Natural killer cell (primary cell): ENCODE data around the gene RCN2. TPM values are rescaled to one million over a fixed set of nuclear protein-coding genes. Genes with fewer than 3 reads are reported as not detected.

Experiments
- ATAC-seq, 3 donors: fragments of 150-1000 bp in 2 of 3; fragments of 200-7000 bp in 1 of 3; cut with Tn5 transposase; 1 replicate in 1 of 3; 2 replicates in 2 of 3; pipeline ENCODE4 v1.10.0; 2021; ENCODE audit warnings: mild to moderate bottlenecking in 2 of 3, moderate library complexity in 2 of 3
- DNase-seq, 2 donors: peaks; one replicate each; pipeline versions ENCODE4 v3.0.0 to v3.0.0-alpha.2; 2013 to 2021; ENCODE audit warnings: mixed read lengths in 1 of 2
- H3K27ac ChIP-seq: one replicate; pipeline ENCODE4 v1.5.1; 2013; ENCODE audit warnings: mild to moderate bottlenecking, low read length
- H3K27me3 ChIP-seq: one replicate; pipeline ENCODE4 v1.6.1; 2013; ENCODE audit warnings: low read length; ENCODE audit not compliant: control insufficient read depth, insufficient read depth
- H3K36me3 ChIP-seq: one replicate; pipeline ENCODE4 v1.6.1; 2013; ENCODE audit warnings: low read length; ENCODE audit not compliant: control insufficient read depth, insufficient read depth
- H3K4me1 ChIP-seq: one replicate; pipeline ENCODE4 v1.6.1; 2013; ENCODE audit warnings: low read length; ENCODE audit not compliant: control insufficient read depth, insufficient read depth
- H3K4me3 ChIP-seq: one replicate; pipeline ENCODE4 v1.5.1; 2013; ENCODE audit warnings: low read length
- H3K9me3 ChIP-seq: one replicate; pipeline ENCODE4 v1.6.1; 2013; ENCODE audit warnings: low read length; ENCODE audit not compliant: control insufficient read depth, insufficient read depth
- H3K27ac Mint-ChIP-seq, 2 donors: one replicate each; pipeline ENCODE4 v1.8.0; 2022; ENCODE audit warnings: mild to moderate bottlenecking in 2 of 2, mixed read lengths in 2 of 2, moderate library complexity in 1 of 2
- H3K27me3 Mint-ChIP-seq, 2 donors: one replicate each; pipeline ENCODE4 v1.8.0; 2022; ENCODE audit warnings: low read depth in 2 of 2, mixed read lengths in 2 of 2
- H3K36me3 Mint-ChIP-seq: one replicate; pipeline ENCODE4 v1.8.0; 2022; ENCODE audit warnings: mixed read lengths
- H3K4me1 Mint-ChIP-seq, 2 donors: one replicate each; pipeline ENCODE4 v1.8.0; 2022; ENCODE audit warnings: mixed read lengths in 2 of 2
- H3K4me3 Mint-ChIP-seq: one replicate; pipeline ENCODE4 v1.8.0; 2022; ENCODE audit warnings: mild to moderate bottlenecking, moderate library complexity, mixed read lengths
- H3K9me3 Mint-ChIP-seq, 2 donors: one replicate each; pipeline ENCODE4 v1.8.0; 2022; ENCODE audit warnings: mixed read lengths in 2 of 2
- WGBS: methylation state at CpG from one replicate; pipeline ENCODE4 v1.1.7; 2013; ENCODE audit warnings: missing lambda C conversion rate; ENCODE audit not compliant: insufficient coverage; 5-methylcytosine and 5-hydroxymethylcytosine counted together
- intact Hi-C: fragments of 100-400 bp; cut with micrococcal nuclease; formaldehyde crosslinking; loops from one replicate; pipeline ENCODE4 v1.14.2; 2022
- total RNA-seq, 4 donors: library from RNA; stranded (reverse); fragments of 120-200 nt in 1 of 4; gene quantifications; one replicate each; pipeline versions ENCODE4 v1.2.3 to v1.2.4, GENCODE V29; 2013 to 2022
- TF ChIP-seq, protein P1 (sequence below): fragments of 200-600 bp; IDR thresholded peaks from one replicate; pipeline ENCODE4 v1.8.0; 2022; ENCODE audit warnings: antibody characterized with exemption

Gene RCN2
- total RNA-seq, 3 donors from 2014 or later (not counting 1 experiment from before 2014, with no cell fraction given) = 24.1 to 30.0 (median 25.0) TPM

DNA sequence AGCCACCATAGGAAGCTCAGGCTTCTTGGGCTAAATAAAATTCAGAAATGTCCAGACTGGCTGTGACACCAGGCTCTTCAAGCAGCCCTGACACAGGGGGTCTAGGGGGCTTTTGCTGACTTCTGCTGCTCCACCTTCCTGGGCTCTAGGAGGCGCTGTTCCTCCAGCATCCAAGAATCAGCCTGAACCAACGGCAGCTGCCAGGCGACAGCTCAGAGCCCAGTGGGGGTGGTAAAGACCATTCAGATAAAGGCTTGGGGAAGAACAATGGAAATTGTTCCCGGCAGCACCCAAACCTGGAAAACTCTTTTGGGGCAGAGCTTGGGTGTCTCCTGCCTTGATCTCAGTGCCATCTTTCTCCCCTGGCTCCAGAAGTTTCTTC, 41.8 kb downstream of the RCN2 start:
- Histone ChIP-seq H3K4me1 (peaks cover 23% of the 10 kb centered on the region), H3K9me3 (no peaks in the 10 kb centered on the region), H3K27ac (no peak overlapping the region), H3K4me3 (no peak overlapping the region), H3K27me3 (no peaks in the 10 kb centered on the region), H3K36me3 (no peaks in the 10 kb centered on the region)
- 3% methylated on average over 4 of the region's 4 CpGs for WGBS
- TF ChIP-seq, protein P1, sequence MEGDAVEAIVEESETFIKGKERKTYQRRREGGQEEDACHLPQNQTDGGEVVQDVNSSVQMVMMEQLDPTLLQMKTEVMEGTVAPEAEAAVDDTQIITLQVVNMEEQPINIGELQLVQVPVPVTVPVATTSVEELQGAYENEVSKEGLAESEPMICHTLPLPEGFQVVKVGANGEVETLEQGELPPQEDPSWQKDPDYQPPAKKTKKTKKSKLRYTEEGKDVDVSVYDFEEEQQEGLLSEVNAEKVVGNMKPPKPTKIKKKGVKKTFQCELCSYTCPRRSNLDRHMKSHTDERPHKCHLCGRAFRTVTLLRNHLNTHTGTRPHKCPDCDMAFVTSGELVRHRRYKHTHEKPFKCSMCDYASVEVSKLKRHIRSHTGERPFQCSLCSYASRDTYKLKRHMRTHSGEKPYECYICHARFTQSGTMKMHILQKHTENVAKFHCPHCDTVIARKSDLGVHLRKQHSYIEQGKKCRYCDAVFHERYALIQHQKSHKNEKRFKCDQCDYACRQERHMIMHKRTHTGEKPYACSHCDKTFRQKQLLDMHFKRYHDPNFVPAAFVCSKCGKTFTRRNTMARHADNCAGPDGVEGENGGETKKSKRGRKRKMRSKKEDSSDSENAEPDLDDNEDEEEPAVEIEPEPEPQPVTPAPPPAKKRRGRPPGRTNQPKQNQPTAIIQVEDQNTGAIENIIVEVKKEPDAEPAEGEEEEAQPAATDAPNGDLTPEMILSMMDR = peak; percentile 82
- no peak overlapping the region for H3K4me3 Mint-ChIP-seq
- H3K27ac Mint-ChIP-seq = no peak overlapping the region
- intact Hi-C loops = loop anchor here (1.0 to 5.0 kb wide), 5 partner anchors 49 to 569 kb away; partner anchors contain the start of gene TSPAN3
- DNase-seq (peak; percentile 66 to 86), ATAC-seq (peak; percentile 68 to 82 (median 81))
- no peaks in the 10 kb centered on the region for H3K27me3 Mint-ChIP-seq
- H3K9me3 Mint-ChIP-seq = no peaks in the 10 kb centered on the region
- H3K36me3 Mint-ChIP-seq = no peaks in the 10 kb centered on the region
- H3K4me1 Mint-ChIP-seq = peaks cover 19 to 38% of the 10 kb centered on the region in 2 donors

DNA sequence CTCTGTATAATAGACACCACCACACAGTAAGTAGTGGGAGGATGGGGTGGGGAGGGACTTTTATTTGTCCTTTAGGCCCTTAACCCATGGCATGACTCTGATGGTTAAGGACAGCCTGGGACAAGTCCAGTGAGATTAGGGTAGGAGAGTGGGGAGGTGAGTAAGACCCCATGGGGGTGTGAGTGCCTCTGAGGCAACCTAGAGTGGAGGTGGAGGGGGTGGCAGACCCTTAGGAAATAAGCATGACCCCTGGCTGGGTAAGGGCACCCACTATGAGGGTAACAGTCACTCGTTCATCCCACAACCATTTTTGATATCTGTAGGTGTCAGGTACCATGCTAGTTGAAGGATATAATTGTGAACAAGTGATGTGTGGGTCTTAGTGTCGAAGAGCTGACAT, 42.4 kb downstream of the RCN2 start:
- 87% methylated on average over 2 of the region's 2 CpGs for WGBS
- ATAC-seq (no peak), DNase-seq (no peak)
- Histone ChIP-seq H3K4me3 (no peak overlapping the region), H3K27ac (no peak overlapping the region), H3K27me3 (no peaks in the 10 kb centered on the region), H3K4me1 (peaks cover 23% of the 10 kb centered on the region), H3K36me3 (no peaks in the 10 kb centered on the region), H3K9me3 (no peaks in the 10 kb centered on the region)
- Mint-ChIP-seq H3K9me3 (no peaks in the 10 kb centered on the region), H3K27ac (no peak overlapping the region), H3K36me3 (no peaks in the 10 kb centered on the region), H3K4me3 (no peak overlapping the region), H3K4me1 (peaks cover 21 to 38% of the 10 kb centered on the region in 2 donors), H3K27me3 (no peaks in the 10 kb centered on the region)
- TF ChIP-seq, protein P1 = no peak
- intact Hi-C loops = loop anchor here (1.0 to 5.0 kb wide), 5 partner anchors 48 to 568 kb away; partner anchors contain the start of gene TSPAN3

DNA sequence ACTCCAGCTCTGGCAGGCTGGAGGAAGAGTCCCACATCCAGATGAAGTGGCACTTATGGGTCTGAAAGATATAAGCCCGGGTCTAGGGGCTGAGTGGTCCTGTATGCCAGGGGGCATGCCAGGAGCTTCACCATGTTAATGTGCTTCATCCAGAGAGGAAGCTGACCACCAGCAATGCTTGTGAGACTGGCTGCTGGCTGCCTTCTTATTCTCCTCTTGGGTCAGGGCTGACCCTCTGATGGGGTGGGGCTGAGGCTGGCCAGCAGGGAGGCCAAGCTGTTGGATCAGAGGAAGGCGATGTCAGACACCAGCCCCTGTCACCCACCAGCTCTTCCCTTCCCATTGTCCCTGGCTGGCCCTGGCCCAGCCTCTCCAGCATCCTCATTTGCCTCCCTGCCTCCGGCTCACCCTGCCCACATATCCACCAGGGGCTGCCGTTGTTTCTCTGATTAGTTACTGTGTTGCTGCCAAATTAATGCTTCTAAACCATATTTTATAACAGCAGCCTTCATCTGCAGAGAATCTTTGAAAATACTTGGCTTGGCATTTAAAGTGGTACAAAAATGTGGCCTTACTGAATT, 43.0 kb downstream of the RCN2 start:
- Histone ChIP-seq H3K36me3 (no peaks in the 10 kb centered on the region), H3K4me3 (no peak overlapping the region), H3K27ac (no peak overlapping the region), H3K9me3 (no peaks in the 10 kb centered on the region), H3K4me1 (peaks cover 23% of the 10 kb centered on the region), H3K27me3 (no peaks in the 10 kb centered on the region)
- no peaks in the 10 kb centered on the region for H3K9me3 Mint-ChIP-seq
- no peaks in the 10 kb centered on the region for H3K36me3 Mint-ChIP-seq
- no peak overlapping the region for H3K27ac Mint-ChIP-seq
- intact Hi-C loops = loop anchor here (5.0 kb wide), 3 partner anchors 48 to 568 kb away; partner anchors contain the start of gene TSPAN3
- TF ChIP-seq, protein P1 = no peak
- WGBS = 90% methylated on average over 4 of the region's 4 CpGs
- DNase-seq (no peak), ATAC-seq (no peak)
- H3K4me1 Mint-ChIP-seq = peaks cover 21 to 38% of the 10 kb centered on the region in 2 donors
- no peak overlapping the region for H3K4me3 Mint-ChIP-seq
- H3K27me3 Mint-ChIP-seq = no peaks in the 10 kb centered on the region

DNA sequence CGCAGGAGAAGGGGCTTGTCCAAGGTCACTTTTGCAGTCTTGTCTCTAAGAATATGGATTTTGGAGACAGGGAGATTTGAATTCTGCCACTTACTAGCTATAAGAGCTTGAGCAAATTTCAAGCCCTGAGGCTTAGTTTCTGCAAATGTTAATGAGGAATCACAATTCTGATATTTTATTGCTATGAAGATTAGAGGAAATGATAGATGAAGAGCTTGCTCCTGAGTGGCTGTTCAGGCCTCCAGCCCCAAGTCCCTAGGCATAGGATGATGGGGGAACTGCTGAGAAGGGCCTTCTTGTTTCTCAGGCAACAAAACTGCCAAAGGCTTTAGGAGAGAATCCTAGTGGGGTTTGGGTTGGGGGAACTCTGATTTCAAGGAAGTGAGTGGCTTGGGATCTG, 44.6 kb downstream of the RCN2 start:
- Histone ChIP-seq H3K27me3 (no peaks in the 10 kb centered on the region), H3K36me3 (no peaks in the 10 kb centered on the region), H3K9me3 (no peaks in the 10 kb centered on the region), H3K27ac (no peak overlapping the region), H3K4me1 (peaks cover 23% of the 10 kb centered on the region), H3K4me3 (no peak overlapping the region)
- H3K9me3 Mint-ChIP-seq = peaks cover 0 to 2% of the 10 kb centered on the region in 2 donors
- no peaks in the 10 kb centered on the region for H3K27me3 Mint-ChIP-seq
- TF ChIP-seq, protein P1 = no peak
- peaks cover 21 to 38% of the 10 kb centered on the region in 2 donors for H3K4me1 Mint-ChIP-seq
- H3K27ac Mint-ChIP-seq = peak overlapping the region in 1 of 2 donors; percentile 42
- no peak for ATAC-seq
- WGBS = 100% methylated on average over 1 of the region's 1 CpG
- intact Hi-C loops = no loop called here
- H3K4me3 Mint-ChIP-seq = no peak overlapping the region
- no peak for DNase-seq
- H3K36me3 Mint-ChIP-seq = no peaks in the 10 kb centered on the region
